Large intestine (tissue), 3 donors: ENCODE measurements around the gene IL17REL. TPM values are rescaled to one million over a fixed set of nuclear protein-coding genes. Genes with fewer than 3 reads are reported as not detected.

Experiments used
- DNase-seq, 2 donors: peaks; one replicate each; pipeline versions ENCODE4 v3.0.0 to v3.0.0-alpha.2; 2013
- H3K27ac ChIP-seq: one replicate; pipeline ENCODE4 v1.5.1; 2013; ENCODE audit warnings: low read length
- H3K27me3 ChIP-seq: 2 replicates; pipeline ENCODE4 v1.6.1; 2013; ENCODE audit warnings: low read length; ENCODE audit not compliant: control insufficient read depth, insufficient read depth
- H3K36me3 ChIP-seq: 2 replicates; pipeline ENCODE4 v1.6.1; 2013; ENCODE audit warnings: low read length; ENCODE audit not compliant: control insufficient read depth, insufficient read depth
- H3K4me1 ChIP-seq: one replicate; pipeline ENCODE4 v1.6.1; 2013; ENCODE audit warnings: low read length; ENCODE audit not compliant: control insufficient read depth, insufficient read depth
- H3K4me3 ChIP-seq: one replicate; pipeline ENCODE4 v1.5.1; 2013; ENCODE audit warnings: low read length
- H3K9me3 ChIP-seq: one replicate; pipeline ENCODE4 v1.6.1; 2013; ENCODE audit warnings: mild to moderate bottlenecking, low read depth, low read length, moderate library complexity; ENCODE audit not compliant: control insufficient read depth
- WGBS: methylation state at CpG from one replicate; pipeline ENCODE4 v1.1.5; 2013; ENCODE audit warnings: low lambda C conversion rate; ENCODE audit not compliant: insufficient coverage; 5-methylcytosine and 5-hydroxymethylcytosine counted together
- polyA plus RNA-seq: library from polyadenylated mRNA; unstranded; fragments of 120-200 nt; gene quantifications from one replicate; pipeline ENCODE4 v1.2.1, GENCODE V29; 2013

IL17REL gene
- polyA plus RNA-seq, 1 donor, result 0.31 TPM

GRCh38 chr22:49957826-49958365 is 54.7 kb downstream of the IL17REL start:
- H3K4me3 ChIP-seq, result no peak overlapping the region
- no peaks in the 10 kb centered on the region for H3K27me3 ChIP-seq
- peaks cover 8% of the 10 kb centered on the region for H3K36me3 ChIP-seq
- H3K9me3 ChIP-seq, result no peaks in the 10 kb centered on the region
- peaks cover 56% of the 10 kb centered on the region for H3K4me1 ChIP-seq
- peak overlapping the region; percentile 83 for H3K27ac ChIP-seq
- DNase-seq, result peak in 1 of 2 donors; percentile 85
- WGBS, result no CpG with 5 or more reads among the region's 12 CpGs

GRCh38 chr22:49956914-49957825 is 55.4 kb downstream of the IL17REL start:
- H3K4me1 ChIP-seq, result peaks cover 58% of the 10 kb centered on the region
- H3K27ac ChIP-seq, result peak overlapping the region; percentile 83
- H3K36me3 ChIP-seq, result peaks cover 3% of the 10 kb centered on the region
- H3K27me3 ChIP-seq, result no peaks in the 10 kb centered on the region
- H3K4me3 ChIP-seq, result no peak overlapping the region
- DNase-seq, result no peak
- H3K9me3 ChIP-seq, result no peaks in the 10 kb centered on the region
- no CpG with 5 or more reads among the region's 20 CpGs for WGBS

- Histone ChIP-seq H3K4me3 (no peak overlapping the region), H3K4me1 (peaks cover 66% of the 10 kb centered on the region), H3K27me3 (no peaks in the 10 kb centered on the region), H3K36me3 (no peaks in the 10 kb centered on the region), H3K9me3 (no peaks in the 10 kb centered on the region), H3K27ac (no peak overlapping the region)
- no peak for DNase-seq
- WGBS, result no CpG with 5 or more reads among the region's 15 CpGs
Observed at GRCh38 chr22:49956418-49956770, 56.2 kb downstream of the IL17REL start.

- H3K27ac ChIP-seq, result no peak overlapping the region
- no peaks in the 10 kb centered on the region for H3K9me3 ChIP-seq
- no CpG with 5 or more reads among the region's 22 CpGs for WGBS
- H3K4me3 ChIP-seq, result no peak overlapping the region
- no peaks in the 10 kb centered on the region for H3K27me3 ChIP-seq
- peaks cover 72% of the 10 kb centered on the region for H3K4me1 ChIP-seq
- no peak for DNase-seq
- no peaks in the 10 kb centered on the region for H3K36me3 ChIP-seq
Observed at GRCh38 chr22:49955581-49956417, 56.8 kb downstream of the IL17REL start.

GRCh38 chr22:49954991-49955580 is 57.5 kb downstream of the IL17REL start:
- Histone ChIP-seq H3K27me3 (no peaks in the 10 kb centered on the region), H3K36me3 (no peaks in the 10 kb centered on the region), H3K9me3 (no peaks in the 10 kb centered on the region), H3K4me1 (peaks cover 77% of the 10 kb centered on the region), H3K27ac (no peak overlapping the region), H3K4me3 (no peak overlapping the region)
- WGBS, result no CpG with 5 or more reads among the region's 15 CpGs
- no peak for DNase-seq

- no CpG with 5 or more reads among the region's 8 CpGs for WGBS
- no peak for DNase-seq
- H3K4me1 ChIP-seq, result peaks cover 79% of the 10 kb centered on the region
- H3K27ac ChIP-seq, result no peak overlapping the region
- H3K9me3 ChIP-seq, result no peaks in the 10 kb centered on the region
- H3K36me3 ChIP-seq, result no peaks in the 10 kb centered on the region
- no peak overlapping the region for H3K4me3 ChIP-seq
- no peaks in the 10 kb centered on the region for H3K27me3 ChIP-seq
Observed at GRCh38 chr22:49954354-49954753, 58.2 kb downstream of the IL17REL start.

- H3K27me3 ChIP-seq, result no peaks in the 10 kb centered on the region
- H3K27ac ChIP-seq, result peak overlapping the region; percentile 95
- DNase-seq, result no peak
- no peaks in the 10 kb centered on the region for H3K36me3 ChIP-seq
- H3K4me3 ChIP-seq, result no peak overlapping the region
- peaks cover 79% of the 10 kb centered on the region for H3K4me1 ChIP-seq
- H3K9me3 ChIP-seq, result no peaks in the 10 kb centered on the region
- WGBS, result no CpG with 5 or more reads among the region's 18 CpGs
Observed at GRCh38 chr22:49953680-49954344, 58.8 kb downstream of the IL17REL start.

GRCh38 chr22:49953027-49953679 is 59.4 kb downstream of the IL17REL start:
- Histone ChIP-seq H3K27ac (peak overlapping the region; percentile 95), H3K9me3 (no peaks in the 10 kb centered on the region)
- WGBS, result no CpG with 5 or more reads among the region's 20 CpGs

GRCh38 chr22:49951986-49952896 is 60.3 kb downstream of the IL17REL start:
- no peak overlapping the region for H3K4me3 ChIP-seq
- peaks cover 77% of the 10 kb centered on the region for H3K4me1 ChIP-seq
- no peaks in the 10 kb centered on the region for H3K27me3 ChIP-seq
- WGBS, result 10% methylated on average over 2 of the region's 24 CpGs
- H3K9me3 ChIP-seq, result no peaks in the 10 kb centered on the region
- peak overlapping the region; percentile 95 for H3K27ac ChIP-seq
- no peaks in the 10 kb centered on the region for H3K36me3 ChIP-seq
- DNase-seq, result peak; percentile 86 to 93

More at GRCh38 chr22:49953027-49953679, 59.4 kb downstream of the IL17REL start:
- DNase-seq, result no peak
- H3K4me1 ChIP-seq, result peaks cover 78% of the 10 kb centered on the region
- no peak overlapping the region for H3K4me3 ChIP-seq
- no peaks in the 10 kb centered on the region for H3K36me3 ChIP-seq
- no peaks in the 10 kb centered on the region for H3K27me3 ChIP-seq
